ENCODE data around the gene SMIM38. TPM values are rescaled to one million over a fixed set of nuclear protein-coding genes. Genes with fewer than 3 reads are reported as not detected.

SMIM38 gene
- total RNA-seq, 1 donor from 2014 or later: 0.65 TPM

GRCh38 chr11:69122630-69123431 lies 32.9 kb upstream of the SMIM38 start:
- no peak for TF ChIP-seq CTCF (IDR thresholded peaks at IDR 0.05; ENCODE audit: unreplicated experiment)
- Mint-ChIP-seq H3K9me3 (ENCODE audit: low read depth) (peaks cover 5% of the 10 kb centered on the region), H3K4me1 (ENCODE audit: low read depth) (peaks cover 16% of the 10 kb centered on the region), H3K27me3 (no peaks in the 10 kb centered on the region), H3K36me3 (ENCODE audit: insufficient read depth) (no peaks in the 10 kb centered on the region), H3K4me3 (ENCODE audit: low read depth) (peak overlapping the region; percentile 21), H3K27ac (peak overlapping the region; percentile 95)
- DNase-seq (ENCODE audit: low spot score, unreplicated experiment): peak; percentile 70

- no peak overlapping the region for H3K4me3 Mint-ChIP-seq (ENCODE audit: low read depth)
These were observed 31.9 kb upstream of the SMIM38 start for GRCh38 chr11:69123593-69124545.

DNA sequence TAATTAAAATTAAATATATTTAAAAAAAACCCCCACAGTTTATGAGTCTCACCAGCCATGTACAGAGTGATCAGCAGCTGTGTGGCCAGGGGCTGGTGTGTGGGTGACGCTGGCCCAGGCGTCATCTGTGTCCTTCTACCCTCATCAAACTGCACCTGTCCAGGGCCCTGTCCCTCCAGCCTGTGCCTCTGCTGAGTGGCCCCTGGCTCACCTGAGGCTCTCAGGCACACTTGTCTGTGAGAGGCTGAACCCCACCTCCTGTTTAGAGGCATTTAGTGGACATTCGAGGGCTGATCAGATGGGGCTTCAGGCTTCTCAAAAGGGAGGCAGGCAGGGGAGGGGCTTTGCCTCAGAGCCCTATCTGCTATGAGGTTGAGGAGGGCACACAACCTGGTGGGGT lies 29.9 kb upstream of the SMIM38 start:
- H3K27me3 Mint-ChIP-seq: no peaks in the 10 kb centered on the region
- H3K4me1 Mint-ChIP-seq (ENCODE audit: low read depth): peaks cover 18% of the 10 kb centered on the region

More at GRCh38 chr11:69123593-69124545, 31.9 kb upstream of the SMIM38 start:
- Mint-ChIP-seq H3K27me3 (no peaks in the 10 kb centered on the region), H3K9me3 (ENCODE audit: low read depth) (peaks cover 11% of the 10 kb centered on the region), H3K36me3 (ENCODE audit: insufficient read depth) (peaks cover 4% of the 10 kb centered on the region), H3K27ac (peak overlapping the region; percentile 95), H3K4me1 (ENCODE audit: low read depth) (peaks cover 16% of the 10 kb centered on the region)
- no peak for DNase-seq (ENCODE audit: low spot score, unreplicated experiment)
- TF ChIP-seq CTCF (IDR thresholded peaks at IDR 0.05; ENCODE audit: unreplicated experiment): no peak

DNA sequence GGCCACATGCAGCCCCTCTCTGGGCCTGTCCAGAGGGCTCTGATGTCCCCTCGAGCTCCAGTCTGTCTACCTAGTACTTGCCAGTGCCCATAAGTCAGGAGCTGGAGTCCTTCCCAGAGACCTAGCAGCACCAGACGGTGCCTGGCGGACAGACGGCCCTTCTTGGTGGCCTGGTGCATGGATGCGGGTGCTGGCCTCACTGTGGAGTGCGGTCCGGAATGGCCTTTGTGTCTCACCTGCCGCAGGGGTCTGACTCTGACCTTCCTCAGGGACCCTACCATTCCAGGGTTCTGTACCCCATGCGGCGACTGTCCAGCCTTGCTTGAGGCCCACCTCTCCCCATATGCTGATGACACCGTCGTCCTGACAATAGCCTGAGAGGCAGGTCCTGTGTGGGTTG lies 29.4 kb upstream of the SMIM38 start:
- Mint-ChIP-seq H3K4me3 (ENCODE audit: low read depth) (no peak overlapping the region), H3K27me3 (no peaks in the 10 kb centered on the region), H3K9me3 (ENCODE audit: low read depth) (peaks cover 10% of the 10 kb centered on the region), H3K27ac (no peak overlapping the region), H3K36me3 (ENCODE audit: insufficient read depth) (peaks cover 5% of the 10 kb centered on the region), H3K4me1 (ENCODE audit: low read depth) (peaks cover 18% of the 10 kb centered on the region)
- no peak for DNase-seq (ENCODE audit: low spot score, unreplicated experiment)
- no peak for TF ChIP-seq CTCF (IDR thresholded peaks at IDR 0.05; ENCODE audit: unreplicated experiment)

More for the DNA sequence above, 29.9 kb upstream of the SMIM38 start:
- Mint-ChIP-seq H3K9me3 (ENCODE audit: low read depth) (peaks cover 10% of the 10 kb centered on the region), H3K27ac (no peak overlapping the region), H3K36me3 (ENCODE audit: insufficient read depth) (peaks cover 5% of the 10 kb centered on the region), H3K4me3 (ENCODE audit: low read depth) (no peak overlapping the region)
- no peak for TF ChIP-seq CTCF (IDR thresholded peaks at IDR 0.05; ENCODE audit: unreplicated experiment)
- DNase-seq (ENCODE audit: low spot score, unreplicated experiment): no peak

All from progenitor cell of endocrine pancreas (in vitro differentiated cells).